ENCODE results near the gene MAMSTR.
A peak's percentile ranks its signal among the peaks of the same experiment; 100 is the strongest.
"Not testable (repeated sequence)": the region's sequence is repeated elsewhere in the genome, so short reads cannot be mapped to it uniquely, and the experiment has no call there.

Gene MAMSTR

GRCh38 chr19:48680436-48681126 is 38.9 kb downstream of the MAMSTR start:
- Histone ChIP-seq H3K4me1 (ENCODE audit: control insufficient read depth in 1 of 2, insufficient read depth in 1 of 2, low read depth in 1 of 2, low read length in 1 of 2) (no peaks in the 10 kb centered on the region), H3K9me3 (no peaks in the 10 kb centered on the region), H3K27me3 (no peaks in the 10 kb centered on the region), H3K4me3 (ENCODE audit: low read depth in 1 of 2, low read length in 1 of 2) (no peak overlapping the region), H3K27ac (no peak overlapping the region), H3K36me3 (no peaks in the 10 kb centered on the region)
- no peak for TF ChIP-seq CTCF (IDR thresholded peaks at IDR 0.05)

GRCh38 chr19:48680006-48680405 is 39.5 kb downstream of the MAMSTR start:
- not testable (repeated sequence) for H3K36me3 ChIP-seq; H3K27me3 ChIP-seq; H3K27ac ChIP-seq; H3K4me3 ChIP-seq (ENCODE audit: low read depth in 1 of 2, low read length in 1 of 2); H3K4me1 ChIP-seq (ENCODE audit: control insufficient read depth in 1 of 2, insufficient read depth in 1 of 2, low read depth in 1 of 2, low read length in 1 of 2); H3K9me3 ChIP-seq

GRCh38 chr19:48678201-48678600 is 41.3 kb downstream of the MAMSTR start:
- Histone ChIP-seq H3K36me3 (no peaks in the 10 kb centered on the region), H3K27ac (no peak overlapping the region), H3K27me3 (no peaks in the 10 kb centered on the region), H3K4me1 (ENCODE audit: control insufficient read depth in 1 of 2, insufficient read depth in 1 of 2, low read depth in 1 of 2, low read length in 1 of 2) (no peaks in the 10 kb centered on the region), H3K9me3 (no peaks in the 10 kb centered on the region), H3K4me3 (ENCODE audit: low read depth in 1 of 2, low read length in 1 of 2) (no peak overlapping the region)
- TF ChIP-seq CTCF (IDR thresholded peaks at IDR 0.05), result no peak

- no peak for TF ChIP-seq CTCF (IDR thresholded peaks at IDR 0.05)
- no peaks in the 10 kb centered on the region for H3K4me1 ChIP-seq (ENCODE audit: control insufficient read depth in 1 of 2, insufficient read depth in 1 of 2, low read depth in 1 of 2, low read length in 1 of 2)
- no peaks in the 10 kb centered on the region for H3K9me3 ChIP-seq
- no peak overlapping the region for H3K4me3 ChIP-seq (ENCODE audit: low read depth in 1 of 2, low read length in 1 of 2)
- no peaks in the 10 kb centered on the region for H3K27me3 ChIP-seq
- no peaks in the 10 kb centered on the region for H3K36me3 ChIP-seq
- H3K27ac ChIP-seq, result no peak overlapping the region
Measured at GRCh38 chr19:48676887-48677286, 42.6 kb downstream of the MAMSTR start.

GRCh38 chr19:48676487-48676886 is 43.0 kb downstream of the MAMSTR start:
- H3K27me3 ChIP-seq, result no peaks in the 10 kb centered on the region
- no peak for TF ChIP-seq CTCF (IDR thresholded peaks at IDR 0.05)
- H3K27ac ChIP-seq, result no peak overlapping the region
- no peaks in the 10 kb centered on the region for H3K36me3 ChIP-seq
- no peak overlapping the region for H3K4me3 ChIP-seq (ENCODE audit: low read depth in 1 of 2, low read length in 1 of 2)
- no peaks in the 10 kb centered on the region for H3K4me1 ChIP-seq (ENCODE audit: control insufficient read depth in 1 of 2, insufficient read depth in 1 of 2, low read depth in 1 of 2, low read length in 1 of 2)
- no peaks in the 10 kb centered on the region for H3K9me3 ChIP-seq

GRCh38 chr19:48674921-48675824 is 44.4 kb downstream of the MAMSTR start:
- peak; percentile 56 for TF ChIP-seq CTCF (IDR thresholded peaks at IDR 0.05)
- Histone ChIP-seq H3K27ac (no peak overlapping the region), H3K27me3 (no peaks in the 10 kb centered on the region), H3K4me3 (ENCODE audit: low read depth in 1 of 2, low read length in 1 of 2) (no peak overlapping the region), H3K4me1 (ENCODE audit: control insufficient read depth in 1 of 2, insufficient read depth in 1 of 2, low read depth in 1 of 2, low read length in 1 of 2) (no peaks in the 10 kb centered on the region), H3K9me3 (no peaks in the 10 kb centered on the region), H3K36me3 (no peaks in the 10 kb centered on the region)
